H1 (cell line): ENCODE results near the gene SP8. TPM values are rescaled to one million over a fixed set of nuclear protein-coding genes. Genes with fewer than 3 reads are reported as not detected.

Source experiments
- BACH1 ChIP-seq: IDR thresholded peaks from 2 replicates; pipeline ENCODE4 v1.6.1; 2012; ENCODE audit warnings: low read length, improper control_type of control experiment
- CEBPB ChIP-seq: IDR thresholded peaks from 2 replicates; pipeline ENCODE4 v1.6.1; 2012; ENCODE audit warnings: low read depth, low read length
- HDAC2 ChIP-seq, 2 experiments: fragments of 300-600 bp in 1 of 2; sonication (generic) in 1 of 2; IDR thresholded peaks; 2 replicates each; pipeline ENCODE4 v1.6.1; 2011 to 2012; ENCODE audit warnings: low read depth in 2 of 2, low read length in 2 of 2, mild to moderate bottlenecking in 2 of 2, moderate library complexity in 2 of 2, borderline replicate concordance in 1 of 2, inconsistent platforms in 1 of 2
- KDM5A ChIP-seq: fragments of 200-600 bp; IDR thresholded peaks from 2 replicates; pipeline ENCODE4 v1.7.1; 2012; ENCODE audit warnings: mild to moderate bottlenecking, low read length, inconsistent platforms, mixed read lengths
- RXRA ChIP-seq: IDR thresholded peaks from 2 replicates; pipeline ENCODE4 v1.6.1; 2011; ENCODE audit warnings: low read depth, mild to moderate bottlenecking, low read length, moderate library complexity; ENCODE audit not compliant: insufficient read depth
- SIRT6 ChIP-seq: IDR thresholded peaks from one replicate; pipeline ENCODE4 v1.7.1; 2012; ENCODE audit warnings: low read length, inconsistent platforms
- SRF ChIP-seq: IDR thresholded peaks from 2 replicates; pipeline ENCODE4 v1.6.1; 2011; ENCODE audit warnings: mild to moderate bottlenecking, low read depth, low read length, moderate library complexity
- SUZ12 ChIP-seq: fragments of 200-600 bp; sonication (generic); IDR thresholded peaks from 2 replicates; pipeline ENCODE4 v1.6.1; 2012; ENCODE audit warnings: mild to moderate bottlenecking, inconsistent platforms, low read length, moderate library complexity, mixed read lengths
- TBP ChIP-seq: IDR thresholded peaks from 2 replicates; pipeline ENCODE4 v1.6.1; 2011; ENCODE audit warnings: low read depth, low read length, improper control_type of control experiment
- TCF12 ChIP-seq: IDR thresholded peaks from 2 replicates; pipeline ENCODE4 v1.6.1; 2011; ENCODE audit warnings: low read depth, mild to moderate bottlenecking, low read length
- TEAD4 ChIP-seq: IDR thresholded peaks from 2 replicates; pipeline ENCODE4 v1.6.1; 2012; ENCODE audit warnings: low read depth, low read length, inconsistent platforms, mixed read lengths
- ZNF274 ChIP-seq: IDR thresholded peaks from 2 replicates; pipeline ENCODE4 v1.7.0; 2012; ENCODE audit warnings: low read length, borderline replicate concordance; ENCODE audit errors: extremely low read depth
- polyA plus RNA-seq, 7 experiments: library from polyadenylated mRNA; depleted of rRNA in 3 of 7; stranded (reverse) in 5 of 7; unstranded in 2 of 7; fragments of >200 nt in 5 of 7; fragments of 200-250 nt in 2 of 7; gene quantifications; 1 replicate in 5 of 7; 2 replicates in 1 of 7; 4 replicates in 1 of 7; pipeline versions ENCODE4 v1.2.1 to v1.2.3, GENCODE V29; 2011 to 2013; ENCODE audit warnings: missing spikeins in 2 of 7, mixed read lengths in 2 of 7
- total RNA-seq: library from RNA; stranded (reverse); fragmentation: NEBNext Ultra II Directional; extraction: Animal tissue kit (Norgen Biotek cat#: 25700); gene quantifications from 2 replicates; pipeline ENCODE4 v1.2.1, GENCODE V29; 2021
- TF ChIP-seq, protein P1 (sequence below): fragments of 300-600 bp; sonication (generic); IDR thresholded peaks from 2 replicates; pipeline ENCODE4 v1.7.1; 2012; ENCODE audit warnings: low read length, moderate library complexity, mild to moderate bottlenecking, inconsistent platforms; ENCODE audit not compliant: insufficient replicate concordance

The SP8 gene
- total and polyA plus RNA-seq, 2 of the 8 experiments (the other 6 are each of a cell fraction or from before 2014, with no cell fraction given), result 11.3 to 12.0 TPM

DNA sequence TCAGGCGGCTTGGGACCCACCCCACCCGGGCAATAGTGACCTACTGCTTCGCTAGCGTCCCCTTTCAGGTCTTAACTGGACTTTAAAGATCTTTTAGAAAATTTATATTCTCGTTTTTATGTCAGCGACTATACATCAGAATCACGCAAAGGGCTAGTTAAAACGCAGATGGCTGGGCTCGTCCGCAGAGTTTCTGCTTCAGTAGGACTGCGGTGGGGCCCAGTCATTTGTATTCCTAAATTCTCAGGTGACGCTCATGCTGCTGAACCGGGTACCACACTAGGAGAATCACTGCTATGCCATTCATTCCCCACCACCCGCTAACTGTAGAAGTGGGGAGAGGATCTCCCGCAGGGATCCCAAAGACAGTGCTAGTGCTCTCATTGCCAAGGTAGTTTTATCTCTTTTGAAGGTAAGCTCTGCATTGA lies 12.0 kb upstream of the SP8 start (continued):
- TF ChIP-seq, protein P1, sequence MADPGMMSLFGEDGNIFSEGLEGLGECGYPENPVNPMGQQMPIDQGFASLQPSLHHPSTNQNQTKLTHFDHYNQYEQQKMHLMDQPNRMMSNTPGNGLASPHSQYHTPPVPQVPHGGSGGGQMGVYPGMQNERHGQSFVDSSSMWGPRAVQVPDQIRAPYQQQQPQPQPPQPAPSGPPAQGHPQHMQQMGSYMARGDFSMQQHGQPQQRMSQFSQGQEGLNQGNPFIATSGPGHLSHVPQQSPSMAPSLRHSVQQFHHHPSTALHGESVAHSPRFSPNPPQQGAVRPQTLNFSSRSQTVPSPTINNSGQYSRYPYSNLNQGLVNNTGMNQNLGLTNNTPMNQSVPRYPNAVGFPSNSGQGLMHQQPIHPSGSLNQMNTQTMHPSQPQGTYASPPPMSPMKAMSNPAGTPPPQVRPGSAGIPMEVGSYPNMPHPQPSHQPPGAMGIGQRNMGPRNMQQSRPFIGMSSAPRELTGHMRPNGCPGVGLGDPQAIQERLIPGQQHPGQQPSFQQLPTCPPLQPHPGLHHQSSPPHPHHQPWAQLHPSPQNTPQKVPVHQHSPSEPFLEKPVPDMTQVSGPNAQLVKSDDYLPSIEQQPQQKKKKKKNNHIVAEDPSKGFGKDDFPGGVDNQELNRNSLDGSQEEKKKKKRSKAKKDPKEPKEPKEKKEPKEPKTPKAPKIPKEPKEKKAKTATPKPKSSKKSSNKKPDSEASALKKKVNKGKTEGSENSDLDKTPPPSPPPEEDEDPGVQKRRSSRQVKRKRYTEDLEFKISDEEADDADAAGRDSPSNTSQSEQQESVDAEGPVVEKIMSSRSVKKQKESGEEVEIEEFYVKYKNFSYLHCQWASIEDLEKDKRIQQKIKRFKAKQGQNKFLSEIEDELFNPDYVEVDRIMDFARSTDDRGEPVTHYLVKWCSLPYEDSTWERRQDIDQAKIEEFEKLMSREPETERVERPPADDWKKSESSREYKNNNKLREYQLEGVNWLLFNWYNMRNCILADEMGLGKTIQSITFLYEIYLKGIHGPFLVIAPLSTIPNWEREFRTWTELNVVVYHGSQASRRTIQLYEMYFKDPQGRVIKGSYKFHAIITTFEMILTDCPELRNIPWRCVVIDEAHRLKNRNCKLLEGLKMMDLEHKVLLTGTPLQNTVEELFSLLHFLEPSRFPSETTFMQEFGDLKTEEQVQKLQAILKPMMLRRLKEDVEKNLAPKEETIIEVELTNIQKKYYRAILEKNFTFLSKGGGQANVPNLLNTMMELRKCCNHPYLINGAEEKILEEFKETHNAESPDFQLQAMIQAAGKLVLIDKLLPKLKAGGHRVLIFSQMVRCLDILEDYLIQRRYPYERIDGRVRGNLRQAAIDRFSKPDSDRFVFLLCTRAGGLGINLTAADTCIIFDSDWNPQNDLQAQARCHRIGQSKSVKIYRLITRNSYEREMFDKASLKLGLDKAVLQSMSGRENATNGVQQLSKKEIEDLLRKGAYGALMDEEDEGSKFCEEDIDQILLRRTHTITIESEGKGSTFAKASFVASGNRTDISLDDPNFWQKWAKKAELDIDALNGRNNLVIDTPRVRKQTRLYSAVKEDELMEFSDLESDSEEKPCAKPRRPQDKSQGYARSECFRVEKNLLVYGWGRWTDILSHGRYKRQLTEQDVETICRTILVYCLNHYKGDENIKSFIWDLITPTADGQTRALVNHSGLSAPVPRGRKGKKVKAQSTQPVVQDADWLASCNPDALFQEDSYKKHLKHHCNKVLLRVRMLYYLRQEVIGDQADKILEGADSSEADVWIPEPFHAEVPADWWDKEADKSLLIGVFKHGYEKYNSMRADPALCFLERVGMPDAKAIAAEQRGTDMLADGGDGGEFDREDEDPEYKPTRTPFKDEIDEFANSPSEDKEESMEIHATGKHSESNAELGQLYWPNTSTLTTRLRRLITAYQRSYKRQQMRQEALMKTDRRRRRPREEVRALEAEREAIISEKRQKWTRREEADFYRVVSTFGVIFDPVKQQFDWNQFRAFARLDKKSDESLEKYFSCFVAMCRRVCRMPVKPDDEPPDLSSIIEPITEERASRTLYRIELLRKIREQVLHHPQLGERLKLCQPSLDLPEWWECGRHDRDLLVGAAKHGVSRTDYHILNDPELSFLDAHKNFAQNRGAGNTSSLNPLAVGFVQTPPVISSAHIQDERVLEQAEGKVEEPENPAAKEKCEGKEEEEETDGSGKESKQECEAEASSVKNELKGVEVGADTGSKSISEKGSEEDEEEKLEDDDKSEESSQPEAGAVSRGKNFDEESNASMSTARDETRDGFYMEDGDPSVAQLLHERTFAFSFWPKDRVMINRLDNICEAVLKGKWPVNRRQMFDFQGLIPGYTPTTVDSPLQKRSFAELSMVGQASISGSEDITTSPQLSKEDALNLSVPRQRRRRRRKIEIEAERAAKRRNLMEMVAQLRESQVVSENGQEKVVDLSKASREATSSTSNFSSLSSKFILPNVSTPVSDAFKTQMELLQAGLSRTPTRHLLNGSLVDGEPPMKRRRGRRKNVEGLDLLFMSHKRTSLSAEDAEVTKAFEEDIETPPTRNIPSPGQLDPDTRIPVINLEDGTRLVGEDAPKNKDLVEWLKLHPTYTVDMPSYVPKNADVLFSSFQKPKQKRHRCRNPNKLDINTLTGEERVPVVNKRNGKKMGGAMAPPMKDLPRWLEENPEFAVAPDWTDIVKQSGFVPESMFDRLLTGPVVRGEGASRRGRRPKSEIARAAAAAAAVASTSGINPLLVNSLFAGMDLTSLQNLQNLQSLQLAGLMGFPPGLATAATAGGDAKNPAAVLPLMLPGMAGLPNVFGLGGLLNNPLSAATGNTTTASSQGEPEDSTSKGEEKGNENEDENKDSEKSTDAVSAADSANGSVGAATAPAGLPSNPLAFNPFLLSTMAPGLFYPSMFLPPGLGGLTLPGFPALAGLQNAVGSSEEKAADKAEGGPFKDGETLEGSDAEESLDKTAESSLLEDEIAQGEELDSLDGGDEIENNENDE, result no peak
- TF ChIP-seq KDM5A (no peak), TCF12 (no peak), SRF (no peak), TEAD4 (no peak), ZNF274 (no peak), SUZ12 (0 out of 2 replicates have a peak, but pooled peaks have one; percentile 13), TBP (no peak), RXRA (no peak), BACH1 (no peak), CEBPB (no peak), HDAC2 (IDR thresholded peaks at IDR 0.05; ENCODE audit: borderline replicate concordance in 1 of 2, low read depth in 2 of 2, low read length in 2 of 2) (peak in 1 of 2 experiments; percentile 76; a peak in 1 of 4 replicates), SIRT6 (no peak)
